GM12878 (cell line): Measurements from ENCODE around the gene PMM1. TPM values are rescaled to one million over a fixed set of nuclear protein-coding genes. Genes with fewer than 3 reads are reported as not detected.
"Not testable (repeated sequence)": the region's sequence is repeated elsewhere in the genome, so short reads cannot be mapped to it uniquely, and the experiment has no call there.

Source experiments
- ATAC-seq: fragments of 200-7000 bp; cut with Tn5 transposase; 3 replicates; pipeline ENCODE4 v1.9.1; 2020; ENCODE audit warnings: mild to moderate bottlenecking, moderate library complexity
- BruUV-seq: library from RNA; stranded (reverse); fragments of 400-500 nt; replicated peaks from 2 replicates; lab custom pipeline; 2021; lab: Mats Ljungman, UMichigan
- CTCF ChIA-PET: fragments of 300-600 bp; sonication (Branson Sonifier 250); formaldehyde crosslinking; extraction: SDS; loops from one replicate; lab custom pipeline; 2021; ENCODE audit warnings: inconsistent platforms; lab: Yijun Ruan, JAX
- POLR2A ChIA-PET: fragments of 350-600 bp; formaldehyde crosslinking; extraction: SDS; loops from one replicate; lab custom pipeline; 2021; ENCODE audit warnings: inconsistent platforms; lab: Charles Lee
- RAD21 ChIA-PET: fragments of 300-600 bp; sonication (Branson Sonifier 250); formaldehyde crosslinking; loops from one replicate; lab custom pipeline; 2023; ENCODE audit warnings: antibody characterized with exemption; ENCODE audit not compliant: unreplicated experiment; lab: Charles Lee
- SMC1A ChIA-PET: fragments of 300-600 bp; sonication (Branson Sonifier 250); formaldehyde crosslinking; loops from one replicate; lab custom pipeline; 2023; ENCODE audit not compliant: unreplicated experiment, uncharacterized antibody; lab: Charles Lee
- DNase-seq: peaks from one replicate; pipeline ENCODE4 v3.0.0-alpha.2; 2011; ENCODE audit warnings: low read depth, low spot score
- FAIRE-seq: peaks from 3 replicates; lab custom pipeline; 2011; peaks lifted over from hg19 to GRCh38; lab: Jason Lieb, UNC
- H2AFZ ChIP-seq: 2 replicates; pipeline ENCODE4 v1.6.0; 2011; ENCODE audit warnings: low read depth, low read length, control low read depth; ENCODE audit not compliant: control insufficient read depth
- H3K27ac ChIP-seq: 2 replicates; pipeline ENCODE4 v1.5.1; 2011; ENCODE audit warnings: control low read depth; ENCODE audit not compliant: control insufficient read depth, insufficient read depth
- H3K27me3 ChIP-seq, 2 experiments: replicated peaks in 1 of 2; 2 replicates each; pipeline versions ENCODE4 v1.6.0 to v1.6.1; 2011; ENCODE audit warnings: low read length in 1 of 2; ENCODE audit not compliant: control insufficient read depth in 2 of 2, insufficient read depth in 2 of 2
- H3K36me3 ChIP-seq, 2 experiments: 2 replicates each; pipeline ENCODE4 v1.5.1; 2011; ENCODE audit warnings: low read length in 1 of 2; ENCODE audit not compliant: control insufficient read depth in 2 of 2, insufficient read depth in 2 of 2
- H3K4me1 ChIP-seq: 2 replicates; pipeline ENCODE4 v1.6.1; 2011; ENCODE audit warnings: mild to moderate bottlenecking, low read length, moderate library complexity, mixed read lengths; ENCODE audit not compliant: control insufficient read depth, insufficient read depth
- H3K4me2 ChIP-seq: 2 replicates; pipeline ENCODE4 v1.6.0; 2011; ENCODE audit warnings: control low read depth; ENCODE audit not compliant: control insufficient read depth, insufficient read depth
- H3K4me3 ChIP-seq: fragments of 200-600 bp; sonication (generic); 2 replicates; pipeline ENCODE4 v1.5.1; 2016
- H3K79me2 ChIP-seq: 2 replicates; pipeline ENCODE4 v1.6.0; 2011; ENCODE audit warnings: low read length; ENCODE audit not compliant: control insufficient read depth, insufficient read depth
- H3K9ac ChIP-seq: 2 replicates; pipeline ENCODE4 v1.8.0; 2011; ENCODE audit warnings: low read length, control low read depth, mixed read lengths; ENCODE audit not compliant: control insufficient read depth, insufficient read depth
- H3K9me3 ChIP-seq: replicated peaks from 3 replicates; pipeline ENCODE4 v1.5.1; 2011; ENCODE audit warnings: mild to moderate bottlenecking, low read length; ENCODE audit not compliant: control insufficient read depth, insufficient read depth
- H4K20me1 ChIP-seq: 2 replicates; pipeline ENCODE4 v1.6.0; 2011; ENCODE audit not compliant: control insufficient read depth, insufficient read depth
- NFXL1 ChIP-seq: fragments of 450-650 bp; IDR thresholded peaks from 2 replicates; pipeline ENCODE4 v1.6.1; 2017; ENCODE audit warnings: antibody characterized with exemption, mild to moderate bottlenecking, borderline replicate concordance
- POLR2A ChIP-seq: IDR thresholded peaks from 2 replicates; pipeline ENCODE4 v1.6.1; 2011; ENCODE audit warnings: low read depth, mild to moderate bottlenecking, low read length
- WGBS: methylation state at CpG from one replicate; pipeline ENCODE4 v1.1.6; 2016; ENCODE audit warnings: low lambda C conversion rate; ENCODE audit not compliant: insufficient replicate concordance, insufficient coverage; ENCODE audit errors: missing lambda C conversion rate; 5-methylcytosine and 5-hydroxymethylcytosine counted together
- in situ Hi-C: fragments of 300-500 bp; cut with MboI; formaldehyde crosslinking; loops from 9 replicates; pipeline ENCODE4 v1.14.3; 2018; ENCODE audit warnings: mixed read lengths
- intact Hi-C: fragments of 100-400 bp; cut with micrococcal nuclease; formaldehyde crosslinking; loops from one replicate; pipeline ENCODE4 v1.14.2; 2022; ENCODE audit not compliant: unreplicated experiment
- polyA plus RNA-seq, 11 experiments: library from polyadenylated mRNA; depleted of rRNA in 4 of 11; unstranded in 6 of 11; stranded (reverse) in 5 of 11; fragments of >200 nt; fragmentation: Nextera tagmentation in 4 of 11; fragmentation: Illumina TruSeq in 1 of 11; extraction: Ambion mirVana in 4 of 11; extraction: Trizol in 1 of 11; gene quantifications; 1 replicate in 1 of 11; 2 replicates in 10 of 11; pipeline versions ENCODE4 v1.2.1 to v1.2.3, GENCODE V29; 2011 to 2016; ENCODE audit warnings: inconsistent platforms in 2 of 11, missing spikeins in 2 of 11, low read depth in 1 of 11
- total RNA-seq, 4 experiments: library from RNA; depleted of rRNA in 3 of 4; stranded (reverse); fragments of >200 nt in 3 of 4; fragmentation: Illumina TruSeq in 1 of 4; extraction: Trizol in 1 of 4; gene quantifications; 2 replicates each; pipeline versions ENCODE4 v1.2.1 to v1.2.3, GENCODE V29; 2013 to 2021
- TF ChIP-seq, protein P1 (sequence below): fragments of 450-650 bp; IDR thresholded peaks from 2 replicates; pipeline ENCODE4 v1.6.1; 2017; ENCODE audit warnings: mild to moderate bottlenecking, moderate library complexity

The PMM1 gene
- total and polyA plus RNA-seq, 10 of the 15 experiments (the other 5 are each of a cell fraction or from before 2014, with no cell fraction given): 8.2 to 32.2 (median 16.9) TPM

DNA sequence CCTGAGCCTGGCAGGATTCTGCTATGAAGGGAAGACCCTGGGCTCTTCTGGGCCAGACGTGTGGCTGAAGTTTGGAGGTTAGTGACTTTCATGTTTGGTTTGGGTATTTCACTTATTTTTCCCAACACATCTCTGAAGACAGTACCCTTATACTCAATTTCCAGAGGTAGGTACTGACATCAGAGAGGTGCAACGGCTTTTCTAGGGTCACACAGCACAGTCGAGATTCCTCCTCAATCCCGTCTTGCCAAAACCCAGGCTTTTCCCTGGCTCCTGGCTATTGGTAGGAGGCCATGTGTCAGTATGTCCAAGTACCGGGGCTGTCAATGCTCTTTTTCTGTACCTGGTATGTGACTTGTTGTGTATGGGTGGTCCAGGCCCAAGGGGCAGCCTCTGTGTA is 6.1 kb upstream of the PMM1 start (continued):
- TF ChIP-seq, protein P1, sequence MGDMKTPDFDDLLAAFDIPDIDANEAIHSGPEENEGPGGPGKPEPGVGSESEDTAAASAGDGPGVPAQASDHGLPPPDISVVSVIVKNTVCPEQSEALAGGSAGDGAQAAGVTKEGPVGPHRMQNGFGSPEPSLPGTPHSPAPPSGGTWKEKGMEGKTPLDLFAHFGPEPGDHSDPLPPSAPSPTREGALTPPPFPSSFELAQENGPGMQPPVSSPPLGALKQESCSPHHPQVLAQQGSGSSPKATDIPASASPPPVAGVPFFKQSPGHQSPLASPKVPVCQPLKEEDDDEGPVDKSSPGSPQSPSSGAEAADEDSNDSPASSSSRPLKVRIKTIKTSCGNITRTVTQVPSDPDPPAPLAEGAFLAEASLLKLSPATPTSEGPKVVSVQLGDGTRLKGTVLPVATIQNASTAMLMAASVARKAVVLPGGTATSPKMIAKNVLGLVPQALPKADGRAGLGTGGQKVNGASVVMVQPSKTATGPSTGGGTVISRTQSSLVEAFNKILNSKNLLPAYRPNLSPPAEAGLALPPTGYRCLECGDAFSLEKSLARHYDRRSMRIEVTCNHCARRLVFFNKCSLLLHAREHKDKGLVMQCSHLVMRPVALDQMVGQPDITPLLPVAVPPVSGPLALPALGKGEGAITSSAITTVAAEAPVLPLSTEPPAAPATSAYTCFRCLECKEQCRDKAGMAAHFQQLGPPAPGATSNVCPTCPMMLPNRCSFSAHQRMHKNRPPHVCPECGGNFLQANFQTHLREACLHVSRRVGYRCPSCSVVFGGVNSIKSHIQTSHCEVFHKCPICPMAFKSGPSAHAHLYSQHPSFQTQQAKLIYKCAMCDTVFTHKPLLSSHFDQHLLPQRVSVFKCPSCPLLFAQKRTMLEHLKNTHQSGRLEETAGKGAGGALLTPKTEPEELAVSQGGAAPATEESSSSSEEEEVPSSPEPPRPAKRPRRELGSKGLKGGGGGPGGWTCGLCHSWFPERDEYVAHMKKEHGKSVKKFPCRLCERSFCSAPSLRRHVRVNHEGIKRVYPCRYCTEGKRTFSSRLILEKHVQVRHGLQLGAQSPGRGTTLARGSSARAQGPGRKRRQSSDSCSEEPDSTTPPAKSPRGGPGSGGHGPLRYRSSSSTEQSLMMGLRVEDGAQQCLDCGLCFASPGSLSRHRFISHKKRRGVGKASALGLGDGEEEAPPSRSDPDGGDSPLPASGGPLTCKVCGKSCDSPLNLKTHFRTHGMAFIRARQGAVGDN: no peak
- no peak for TF ChIP-seq NFXL1
- no peak for TF ChIP-seq POLR2A
- TF ChIP-seq, all 136 proteins: peak for 0

DNA sequence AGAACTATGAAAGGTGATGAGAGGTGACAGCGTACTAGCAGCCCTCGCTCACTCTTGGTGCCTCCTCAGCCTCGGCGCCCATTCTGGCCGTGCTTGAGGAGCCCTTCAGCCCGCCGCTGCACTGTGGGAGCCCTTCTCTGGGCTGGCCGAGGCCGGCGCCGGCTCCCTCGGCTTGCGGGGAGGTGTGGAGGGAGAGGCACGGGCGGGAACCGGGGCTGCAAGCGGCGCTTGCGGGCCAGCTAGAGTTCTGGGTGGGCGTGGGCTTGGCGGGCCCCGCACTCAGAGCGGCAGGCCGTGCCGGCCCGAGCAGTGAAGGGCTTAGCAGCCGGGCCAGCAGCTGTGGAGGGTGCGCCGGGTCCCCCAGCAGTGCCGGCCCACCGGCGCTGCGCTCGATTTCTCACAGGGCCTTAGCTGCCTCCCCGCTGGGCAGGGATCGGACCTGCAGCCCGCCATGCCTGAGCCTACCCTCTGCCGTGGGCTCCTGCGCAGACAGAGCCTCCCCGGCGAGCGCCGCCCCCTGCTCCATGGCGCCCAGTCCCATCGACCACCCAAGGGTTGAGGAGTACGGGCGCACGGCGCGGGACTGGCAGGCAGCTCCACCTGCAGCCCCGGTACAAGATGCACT is 3.8 kb upstream of the PMM1 start:
- CTCF ChIA-PET, intact Hi-C loops, BruUV-seq, DNase-seq, H3K9ac ChIP-seq, H3K9me3 ChIP-seq, H3K4me2 ChIP-seq, H3K36me3 ChIP-seq, H3K79me2 ChIP-seq, POLR2A ChIA-PET, ATAC-seq, RAD21 ChIA-PET, H2AFZ ChIP-seq, FAIRE-seq, H3K4me1 ChIP-seq, H3K4me3 ChIP-seq, H4K20me1 ChIP-seq, H3K27ac ChIP-seq, H3K27me3 ChIP-seq, in situ Hi-C loops: not testable (repeated sequence)
- SMC1A ChIA-PET: interaction anchor here (1.3 to 1.6 kb wide), 2 partner anchors 10 to 52 kb away, joined by 3 to 5 read pairs; no protein-coding TSS in a partner anchor
- WGBS: over 99% methylated on average over 48 of the region's 51 CpGs
